ENCODE data around the gene ANGPTL2. TPM values are rescaled to one million over a fixed set of nuclear protein-coding genes. Genes with fewer than 3 reads are reported as not detected.
"Not testable (repeated sequence)": the region's sequence is repeated elsewhere in the genome, so short reads cannot be mapped to it uniquely, and the experiment has no call there.

Gene ANGPTL2
- polyA plus RNA-seq, 1 of the 3 experiments (the other 2 are of a cell fraction) = 12.3 TPM

- Histone ChIP-seq H3K9me2 (no peaks in the 10 kb centered on the region), H3K4me2 (no peak overlapping the region), H3F3A (replicated peaks; ENCODE audit: insufficient read depth) (no peaks in the 10 kb centered on the region), H2AFZ (ENCODE audit: low read depth) (no peak overlapping the region), H3K27me3 (ENCODE audit: insufficient read depth) (no peaks in the 10 kb centered on the region), H3K4me1 (ENCODE audit: control insufficient read depth in 1 of 2, insufficient read depth in 2 of 2, low read depth in 1 of 2, low read length in 1 of 2) (no peaks in the 10 kb centered on the region; a peak in 1 of 4 replicates), H3K79me2 (ENCODE audit: insufficient read depth) (no peaks in the 10 kb centered on the region), H4K20me1 (ENCODE audit: insufficient read depth) (no peaks in the 10 kb centered on the region), H3K4me3 (ENCODE audit: low read depth in 2 of 2, low read length in 1 of 2) (no peak overlapping the region), H3K9me3 (no peaks in the 10 kb centered on the region), H3K36me3 (replicated peaks in 1 of 2; ENCODE audit: control insufficient read depth in 1 of 2, insufficient read depth in 2 of 2, low read length in 1 of 2) (no peaks in the 10 kb centered on the region), H3K27ac (ENCODE audit: low read depth in 2 of 2, low read length in 1 of 2) (no peak overlapping the region), H3K9ac (no peak overlapping the region)
- ChIA-PET POLR2A (no interaction called here), CTCF (interaction anchor here (1.4 to 2.0 kb wide), 2 partner anchors 14 to 207 kb away, joined by 4 to 7 read pairs; no protein-coding TSS in a partner anchor)
- 92% methylated on average over 2 of the region's 2 CpGs for WGBS (ENCODE audit: low lambda C conversion rate)
- no peak for DNase-seq
- no peak for TF ChIP-seq ELF1 (IDR thresholded peaks at IDR 0.05)
- TF ChIP-seq JUND (IDR thresholded peaks at IDR 0.05) = no peak
- TF ChIP-seq USF2 (IDR thresholded peaks at IDR 0.05; ENCODE audit: borderline replicate concordance, low read depth, low read length) = no peak
- no peak for TF ChIP-seq NRF1 (IDR thresholded peaks at IDR 0.05; ENCODE audit: low read depth, low read length)
- no peak for TF ChIP-seq ZBTB33 (IDR thresholded peaks at IDR 0.05; ENCODE audit: borderline replicate concordance, low read depth)
- TF ChIP-seq RXRA (IDR thresholded peaks at IDR 0.05; ENCODE audit: borderline replicate concordance, low read depth) = no peak
- no peak for TF ChIP-seq NFIC (IDR thresholded peaks at IDR 0.05; ENCODE audit: borderline replicate concordance)
- TF ChIP-seq RFX5 (IDR thresholded peaks at IDR 0.05; ENCODE audit: low read length) = no peak
- no peak for TF ChIP-seq PBX3 (IDR thresholded peaks at IDR 0.05)
- no peak for TF ChIP-seq POLR2AphosphoS5 (IDR thresholded peaks at IDR 0.05; ENCODE audit: low read depth, low read length)
- TF ChIP-seq FOXJ3 (CRISPR knock-in tag; IDR thresholded peaks at IDR 0.05) = no peak
- TF ChIP-seq GABPA (IDR thresholded peaks at IDR 0.05; ENCODE audit: low read depth) = no peak
- TF ChIP-seq TAF1 (IDR thresholded peaks at IDR 0.05; ENCODE audit: borderline replicate concordance, low read depth, low read length) = no peak
- TF ChIP-seq EZH2phosphoT487 (IDR thresholded peaks at IDR 0.05; ENCODE audit: borderline replicate concordance, low read depth) = no peak
- TF ChIP-seq CTCF (IDR thresholded peaks at IDR 0.05) = no peak
- TF ChIP-seq TCF12 (IDR thresholded peaks at IDR 0.05) = no peak
- TF ChIP-seq CHD2 (IDR thresholded peaks at IDR 0.05; ENCODE audit: low read length, partially characterized antibody) = no peak
Measured at GRCh38 chr9:127147251-127147650, 24.8 kb upstream of the ANGPTL2 start.

- H3K4me1 ChIP-seq (ENCODE audit: control insufficient read depth in 1 of 2, insufficient read depth in 2 of 2, low read depth in 1 of 2, low read length in 1 of 2); H3K9me3 ChIP-seq; H3K9me2 ChIP-seq; H3F3A ChIP-seq (replicated peaks; ENCODE audit: insufficient read depth); POLR2A ChIA-PET; H3K27ac ChIP-seq (ENCODE audit: low read depth in 2 of 2, low read length in 1 of 2); H4K20me1 ChIP-seq (ENCODE audit: insufficient read depth); H3K9ac ChIP-seq; H3K4me2 ChIP-seq; DNase-seq; H2AFZ ChIP-seq (ENCODE audit: low read depth); H3K4me3 ChIP-seq (ENCODE audit: low read depth in 2 of 2, low read length in 1 of 2); H3K79me2 ChIP-seq (ENCODE audit: insufficient read depth); H3K36me3 ChIP-seq (replicated peaks in 1 of 2; ENCODE audit: control insufficient read depth in 1 of 2, insufficient read depth in 2 of 2, low read length in 1 of 2); H3K27me3 ChIP-seq (ENCODE audit: insufficient read depth): not testable (repeated sequence)
- CTCF ChIA-PET = interaction anchor here (1.4 to 2.0 kb wide), 2 partner anchors 15 to 206 kb away, joined by 4 to 7 read pairs; no protein-coding TSS in a partner anchor
Measured at GRCh38 chr9:127146841-127147240, 24.4 kb upstream of the ANGPTL2 start.

Data from SK-N-SH (cell line).